Tibial nerve (tissue), 4 donors: ENCODE data around the gene HDDC3.

Experiments used
- CTCF ChIP-seq, 5 experiments: fragments of 200-600 bp in 3 of 5; fragments of 450-650 bp in 2 of 5; sonication (generic) in 3 of 5; IDR thresholded peaks; one replicate each; pipeline ENCODE4 v1.5.1; 2016 to 2019; ENCODE audit warnings: antibody characterized with exemption in 5 of 5, mild to moderate bottlenecking in 3 of 5, moderate library complexity in 2 of 5
- EP300 ChIP-seq, 2 donors: sonication (generic); formaldehyde crosslinking; IDR thresholded peaks; one replicate each; pipeline ENCODE4 v1.6.1; 2017; ENCODE audit warnings: antibody characterized with exemption in 2 of 2, mild to moderate bottlenecking in 1 of 2
- POLR2A ChIP-seq, 2 donors: fragments of 450-650 bp; IDR thresholded peaks; one replicate each; pipeline ENCODE4 v1.6.1; 2017; ENCODE audit warnings: antibody characterized with exemption in 2 of 2, mild to moderate bottlenecking in 2 of 2, moderate library complexity in 2 of 2

DNA sequence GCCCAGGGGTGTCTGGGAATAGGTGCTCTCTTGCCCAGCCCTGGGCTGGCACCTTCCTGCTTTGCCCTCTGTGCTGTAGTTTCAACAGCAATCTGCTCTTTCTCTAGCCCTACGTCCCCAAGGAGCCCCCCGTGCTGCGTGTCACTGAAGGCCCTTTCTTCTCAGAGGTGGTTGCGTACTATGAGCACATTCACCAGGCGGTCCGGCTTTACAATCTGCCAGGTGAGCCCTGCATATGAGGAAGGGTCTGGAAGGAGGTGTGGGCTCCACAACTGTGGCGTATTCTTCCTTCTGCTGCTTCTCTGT lies 19.6 kb downstream of the HDDC3 start:
- TF ChIP-seq EP300 (IDR thresholded peaks at IDR 0.05) (no peak), CTCF (IDR thresholded peaks at IDR 0.05) (no peak), POLR2A (IDR thresholded peaks at IDR 0.05) (no peak)
